Endothelial cell (in vitro differentiated cells): Measurements from ENCODE around the gene LAMA2. TPM values are rescaled to one million over a fixed set of nuclear protein-coding genes. Genes with fewer than 3 reads are reported as not detected.

Source experiments
- DNase-seq: peaks from one replicate; pipeline ENCODE4 v3.0.0; 2021; ENCODE audit warnings: low spot score
- H3K27ac Mint-ChIP-seq: one replicate; pipeline ENCODE4 v1.8.0; 2021; ENCODE audit warnings: mixed read lengths, inconsistent platforms; ENCODE audit not compliant: unreplicated experiment
- H3K27me3 Mint-ChIP-seq: one replicate; pipeline ENCODE4 v1.8.0; 2021; ENCODE audit warnings: mild to moderate bottlenecking, moderate library complexity, mixed read lengths, inconsistent platforms; ENCODE audit not compliant: unreplicated experiment
- H3K36me3 Mint-ChIP-seq: one replicate; pipeline ENCODE4 v1.8.0; 2021; ENCODE audit warnings: mild to moderate bottlenecking, low read depth, mixed read lengths, inconsistent platforms; ENCODE audit not compliant: unreplicated experiment
- H3K4me1 Mint-ChIP-seq: one replicate; pipeline ENCODE4 v1.8.0; 2021; ENCODE audit warnings: mild to moderate bottlenecking, mixed read lengths, inconsistent platforms; ENCODE audit not compliant: unreplicated experiment
- H3K4me3 Mint-ChIP-seq: one replicate; pipeline ENCODE4 v1.8.0; 2021; ENCODE audit warnings: mild to moderate bottlenecking, mixed read lengths, inconsistent platforms; ENCODE audit not compliant: unreplicated experiment
- H3K9me3 Mint-ChIP-seq: one replicate; pipeline ENCODE4 v1.8.0; 2021; ENCODE audit warnings: mixed read lengths, inconsistent platforms; ENCODE audit not compliant: unreplicated experiment
- total RNA-seq: library from RNA; stranded (reverse); fragmentation: NEBNext Ultra II Directional; extraction: Animal tissue kit (Norgen Biotek cat#: 25700); gene quantifications from one replicate; pipeline ENCODE4 v1.2.1, GENCODE V29; 2021; ENCODE audit not compliant: unreplicated experiment
- TF ChIP-seq, protein P1 (sequence below): fragments of 200-600 bp; sonication (generic); IDR thresholded peaks from one replicate; pipeline ENCODE4 v1.5.0; 2021; ENCODE audit warnings: antibody characterized with exemption; ENCODE audit not compliant: unreplicated experiment

Gene LAMA2
- total RNA-seq, 1 donor from 2014 or later: 2.0 TPM

DNA sequence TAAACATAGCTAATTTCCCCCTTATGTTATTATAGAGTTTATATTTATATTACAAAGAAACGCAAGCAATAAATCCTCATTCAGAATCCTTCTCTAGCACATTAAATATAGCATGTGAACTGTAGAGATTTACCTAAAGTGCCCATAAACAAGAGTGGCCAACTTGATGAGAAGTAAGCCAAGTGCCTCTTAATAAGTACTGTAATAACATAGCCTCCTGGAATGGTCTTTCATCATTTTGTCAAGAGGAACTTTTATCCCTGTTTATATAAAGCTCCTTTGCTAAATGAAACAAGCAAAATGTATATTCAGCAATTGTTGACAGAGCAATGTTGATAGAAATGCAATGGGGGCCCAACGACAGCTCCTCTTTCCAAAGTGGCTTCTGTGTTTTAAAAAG, 632.1 kb downstream of the LAMA2 start:
- Mint-ChIP-seq H3K9me3 (no peaks in the 10 kb centered on the region), H3K36me3 (peaks cover 23% of the 10 kb centered on the region), H3K27me3 (peaks cover 2% of the 10 kb centered on the region), H3K4me1 (peaks cover 4% of the 10 kb centered on the region), H3K27ac (no peak overlapping the region), H3K4me3 (no peak overlapping the region)
- no peak for DNase-seq
- TF ChIP-seq, protein P1, sequence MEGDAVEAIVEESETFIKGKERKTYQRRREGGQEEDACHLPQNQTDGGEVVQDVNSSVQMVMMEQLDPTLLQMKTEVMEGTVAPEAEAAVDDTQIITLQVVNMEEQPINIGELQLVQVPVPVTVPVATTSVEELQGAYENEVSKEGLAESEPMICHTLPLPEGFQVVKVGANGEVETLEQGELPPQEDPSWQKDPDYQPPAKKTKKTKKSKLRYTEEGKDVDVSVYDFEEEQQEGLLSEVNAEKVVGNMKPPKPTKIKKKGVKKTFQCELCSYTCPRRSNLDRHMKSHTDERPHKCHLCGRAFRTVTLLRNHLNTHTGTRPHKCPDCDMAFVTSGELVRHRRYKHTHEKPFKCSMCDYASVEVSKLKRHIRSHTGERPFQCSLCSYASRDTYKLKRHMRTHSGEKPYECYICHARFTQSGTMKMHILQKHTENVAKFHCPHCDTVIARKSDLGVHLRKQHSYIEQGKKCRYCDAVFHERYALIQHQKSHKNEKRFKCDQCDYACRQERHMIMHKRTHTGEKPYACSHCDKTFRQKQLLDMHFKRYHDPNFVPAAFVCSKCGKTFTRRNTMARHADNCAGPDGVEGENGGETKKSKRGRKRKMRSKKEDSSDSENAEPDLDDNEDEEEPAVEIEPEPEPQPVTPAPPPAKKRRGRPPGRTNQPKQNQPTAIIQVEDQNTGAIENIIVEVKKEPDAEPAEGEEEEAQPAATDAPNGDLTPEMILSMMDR: no peak

DNA sequence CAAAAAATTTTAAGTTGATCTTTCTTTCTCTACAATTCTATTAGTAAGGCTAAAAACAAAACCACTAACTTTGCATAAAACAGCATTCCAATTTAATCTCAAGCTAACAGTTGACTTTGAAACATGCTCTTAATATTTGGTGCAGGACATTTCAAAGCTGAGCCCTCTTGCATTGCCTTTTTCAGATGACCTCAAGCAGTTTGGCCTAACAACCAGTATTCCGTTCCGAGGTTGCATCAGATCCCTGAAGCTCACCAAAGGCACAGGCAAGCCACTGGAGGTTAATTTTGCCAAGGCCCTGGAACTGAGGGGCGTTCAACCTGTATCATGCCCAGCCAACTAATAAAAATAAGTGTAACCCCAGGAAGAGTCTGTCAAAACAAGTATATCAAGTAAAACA, 633.1 kb downstream of the LAMA2 start:
- peaks cover 2% of the 10 kb centered on the region for H3K27me3 Mint-ChIP-seq
- no peak for DNase-seq
- TF ChIP-seq, protein P1: no peak
- H3K9me3 Mint-ChIP-seq: no peaks in the 10 kb centered on the region
- H3K4me3 Mint-ChIP-seq: no peak overlapping the region
- H3K4me1 Mint-ChIP-seq: peaks cover 4% of the 10 kb centered on the region
- no peak overlapping the region for H3K27ac Mint-ChIP-seq
- H3K36me3 Mint-ChIP-seq: peaks cover 22% of the 10 kb centered on the region

DNA sequence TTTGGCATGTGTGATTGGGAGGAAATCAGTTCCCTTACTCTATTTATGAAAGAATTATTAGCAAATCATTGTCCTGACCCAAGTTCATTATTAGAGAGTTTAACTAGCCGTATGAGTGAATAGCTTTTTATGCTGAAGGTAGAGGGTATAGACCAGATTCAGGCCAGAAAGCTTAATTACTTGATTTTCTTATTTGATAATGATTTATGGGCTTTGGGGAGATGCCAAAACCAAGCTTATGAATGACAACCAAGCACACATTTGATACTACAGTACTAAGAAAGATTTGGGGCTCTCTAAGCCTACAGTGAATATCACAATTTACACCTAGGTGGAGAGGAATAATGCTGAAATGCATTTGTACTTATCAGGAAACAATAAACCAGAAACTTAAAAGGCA, 633.8 kb downstream of the LAMA2 start:
- no peak overlapping the region for H3K27ac Mint-ChIP-seq
- H3K4me1 Mint-ChIP-seq: peaks cover 4% of the 10 kb centered on the region
- H3K27me3 Mint-ChIP-seq: peaks cover 2% of the 10 kb centered on the region
- DNase-seq: no peak
- TF ChIP-seq, protein P1: no peak
- no peak overlapping the region for H3K4me3 Mint-ChIP-seq
- peaks cover 21% of the 10 kb centered on the region for H3K36me3 Mint-ChIP-seq
- no peaks in the 10 kb centered on the region for H3K9me3 Mint-ChIP-seq

DNA sequence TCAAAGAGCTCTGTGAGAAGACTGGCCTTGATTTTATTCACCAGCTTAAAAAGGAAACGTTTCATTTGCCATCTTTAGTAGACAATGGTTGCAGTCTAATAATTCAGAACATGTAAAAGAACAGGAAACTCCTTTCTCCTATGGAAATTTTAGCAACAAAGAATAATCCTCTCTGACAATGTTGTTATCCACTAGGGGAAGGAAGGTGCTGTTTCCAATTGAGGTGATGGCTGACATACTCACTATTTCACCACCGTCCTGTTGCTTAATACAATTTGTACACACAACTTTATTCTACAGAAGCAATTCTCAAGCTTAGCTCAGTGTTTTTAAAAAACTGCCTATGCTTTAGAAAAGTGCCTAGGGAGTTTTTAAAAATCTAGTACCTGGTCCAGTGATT, 634.4 kb downstream of the LAMA2 start:
- TF ChIP-seq, protein P1: no peak
- Mint-ChIP-seq H3K27me3 (peaks cover 2% of the 10 kb centered on the region), H3K9me3 (no peaks in the 10 kb centered on the region), H3K36me3 (peaks cover 21% of the 10 kb centered on the region), H3K4me3 (no peak overlapping the region), H3K4me1 (peaks cover 4% of the 10 kb centered on the region), H3K27ac (no peak overlapping the region)
- no peak for DNase-seq

DNA sequence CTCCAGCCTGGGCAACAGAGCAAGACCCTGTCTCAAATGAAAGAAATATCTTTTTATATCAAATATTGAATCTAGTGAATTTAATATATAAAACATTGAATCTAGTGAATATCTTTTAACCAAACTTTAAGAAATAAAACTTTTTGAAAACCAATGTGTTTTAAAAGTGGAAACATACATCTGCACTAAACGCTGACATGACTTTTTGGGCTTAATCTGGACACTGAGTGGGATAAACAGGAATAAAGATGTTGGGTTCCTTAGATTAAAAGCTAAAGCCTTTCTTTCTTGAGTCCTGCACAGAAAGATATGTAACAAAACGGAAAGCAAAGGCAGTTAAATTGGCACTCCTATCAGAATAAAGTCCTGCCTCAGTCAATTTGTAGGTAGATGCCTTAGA, 636.8 kb downstream of the LAMA2 start:
- no peak for DNase-seq
- peaks cover 4% of the 10 kb centered on the region for H3K4me1 Mint-ChIP-seq

More for the DNA sequence above, 636.8 kb downstream of the LAMA2 start:
- H3K4me3 Mint-ChIP-seq: no peak overlapping the region
- H3K36me3 Mint-ChIP-seq: peaks cover 36% of the 10 kb centered on the region
- peaks cover 4% of the 10 kb centered on the region for H3K27me3 Mint-ChIP-seq
- TF ChIP-seq, protein P1: no peak
- H3K27ac Mint-ChIP-seq: no peak overlapping the region
- H3K9me3 Mint-ChIP-seq: no peaks in the 10 kb centered on the region
